GM12872 (cell line): ENCODE measurements around the gene MTG1.

Source experiments
- TF ChIP-seq, protein P1 (sequence below): IDR thresholded peaks from 3 replicates; pipeline ENCODE4 v1.5.1; 2011; ENCODE audit warnings: low read depth, mild to moderate bottlenecking, low read length, moderate library complexity; ENCODE audit not compliant: insufficient read depth

Gene MTG1

GRCh38 chr10:133456041-133456951 lies 62.3 kb downstream of the MTG1 start:
- TF ChIP-seq, protein P1, sequence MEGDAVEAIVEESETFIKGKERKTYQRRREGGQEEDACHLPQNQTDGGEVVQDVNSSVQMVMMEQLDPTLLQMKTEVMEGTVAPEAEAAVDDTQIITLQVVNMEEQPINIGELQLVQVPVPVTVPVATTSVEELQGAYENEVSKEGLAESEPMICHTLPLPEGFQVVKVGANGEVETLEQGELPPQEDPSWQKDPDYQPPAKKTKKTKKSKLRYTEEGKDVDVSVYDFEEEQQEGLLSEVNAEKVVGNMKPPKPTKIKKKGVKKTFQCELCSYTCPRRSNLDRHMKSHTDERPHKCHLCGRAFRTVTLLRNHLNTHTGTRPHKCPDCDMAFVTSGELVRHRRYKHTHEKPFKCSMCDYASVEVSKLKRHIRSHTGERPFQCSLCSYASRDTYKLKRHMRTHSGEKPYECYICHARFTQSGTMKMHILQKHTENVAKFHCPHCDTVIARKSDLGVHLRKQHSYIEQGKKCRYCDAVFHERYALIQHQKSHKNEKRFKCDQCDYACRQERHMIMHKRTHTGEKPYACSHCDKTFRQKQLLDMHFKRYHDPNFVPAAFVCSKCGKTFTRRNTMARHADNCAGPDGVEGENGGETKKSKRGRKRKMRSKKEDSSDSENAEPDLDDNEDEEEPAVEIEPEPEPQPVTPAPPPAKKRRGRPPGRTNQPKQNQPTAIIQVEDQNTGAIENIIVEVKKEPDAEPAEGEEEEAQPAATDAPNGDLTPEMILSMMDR = no peak

- TF ChIP-seq, protein P1 = no peak
These were observed 63.3 kb downstream of the MTG1 start for GRCh38 chr10:133457100-133457841.

DNA sequence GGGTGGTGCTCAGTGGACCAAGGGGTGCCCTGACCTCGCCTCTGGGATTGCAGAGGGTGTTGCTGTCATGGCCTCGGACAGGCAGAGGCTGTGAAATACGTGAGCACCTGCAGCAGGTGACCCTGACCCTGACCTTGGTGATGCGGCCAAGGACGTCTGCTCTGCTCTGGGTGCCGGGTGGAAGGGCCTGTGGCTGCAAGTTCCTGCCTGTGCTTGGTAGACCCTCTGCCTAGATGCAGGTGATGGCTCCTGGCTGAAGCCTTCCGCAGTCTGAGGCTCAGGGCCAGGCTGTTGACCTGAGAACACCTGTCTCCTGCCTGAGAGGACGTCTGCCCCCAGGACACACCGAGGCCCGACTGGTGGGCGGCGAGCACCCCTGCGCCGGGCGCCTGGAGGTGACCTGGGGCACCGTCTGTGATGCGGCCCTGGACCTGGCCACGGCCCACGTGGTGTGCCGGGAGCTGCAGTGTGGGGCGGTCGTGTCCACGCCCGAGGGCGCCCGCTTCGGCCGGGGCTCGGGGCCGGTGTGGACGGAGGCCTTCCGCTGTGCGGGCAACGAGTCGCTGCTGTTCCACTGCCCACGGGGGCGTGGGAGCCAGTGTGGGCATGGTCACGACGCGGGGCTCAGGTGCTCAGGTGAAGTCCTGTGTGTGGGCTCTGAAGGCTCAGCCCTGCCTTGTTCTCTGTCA lies 64.2 kb downstream of the MTG1 start:
- TF ChIP-seq, protein P1 = no peak

GRCh38 chr10:133458710-133459453 lies 64.9 kb downstream of the MTG1 start:
- TF ChIP-seq, protein P1 = no peak

DNA sequence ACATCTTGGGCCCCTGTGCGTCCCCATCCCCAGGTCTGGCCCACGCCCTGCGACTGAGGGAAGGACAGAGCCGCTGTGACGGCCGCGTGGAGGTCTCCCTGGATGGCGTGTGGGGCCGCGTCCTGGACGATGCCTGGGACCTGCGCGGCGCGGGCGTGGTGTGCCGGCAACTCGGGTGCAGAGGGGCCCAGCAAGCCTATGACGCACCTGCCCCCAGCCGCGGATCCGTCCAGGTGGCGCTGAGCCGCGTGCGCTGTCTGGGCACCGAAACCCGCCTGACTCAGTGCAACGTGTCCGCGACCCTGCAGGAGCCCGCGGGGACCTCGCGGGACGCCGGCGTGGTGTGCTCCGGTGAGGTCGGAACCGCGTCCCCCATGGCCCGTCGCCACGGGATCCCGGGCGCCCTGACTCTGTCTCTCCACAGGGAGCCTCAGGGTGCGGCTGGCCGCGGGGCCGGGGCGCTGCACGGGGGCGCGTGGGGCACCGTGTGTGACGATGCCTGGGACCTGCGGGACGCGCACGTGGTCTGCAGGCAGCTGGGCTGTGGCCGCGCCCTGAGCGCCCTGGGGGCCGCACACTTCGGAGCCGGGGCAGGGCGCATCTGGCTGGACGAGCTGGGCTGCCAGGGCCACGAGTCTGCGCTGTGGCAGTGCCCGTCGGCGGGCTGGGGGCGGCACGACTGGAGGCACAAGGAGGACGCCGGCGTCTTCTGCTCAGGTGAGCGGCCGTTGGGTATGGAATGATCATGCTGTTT lies 65.7 kb downstream of the MTG1 start:
- TF ChIP-seq, protein P1 = no peak

DNA sequence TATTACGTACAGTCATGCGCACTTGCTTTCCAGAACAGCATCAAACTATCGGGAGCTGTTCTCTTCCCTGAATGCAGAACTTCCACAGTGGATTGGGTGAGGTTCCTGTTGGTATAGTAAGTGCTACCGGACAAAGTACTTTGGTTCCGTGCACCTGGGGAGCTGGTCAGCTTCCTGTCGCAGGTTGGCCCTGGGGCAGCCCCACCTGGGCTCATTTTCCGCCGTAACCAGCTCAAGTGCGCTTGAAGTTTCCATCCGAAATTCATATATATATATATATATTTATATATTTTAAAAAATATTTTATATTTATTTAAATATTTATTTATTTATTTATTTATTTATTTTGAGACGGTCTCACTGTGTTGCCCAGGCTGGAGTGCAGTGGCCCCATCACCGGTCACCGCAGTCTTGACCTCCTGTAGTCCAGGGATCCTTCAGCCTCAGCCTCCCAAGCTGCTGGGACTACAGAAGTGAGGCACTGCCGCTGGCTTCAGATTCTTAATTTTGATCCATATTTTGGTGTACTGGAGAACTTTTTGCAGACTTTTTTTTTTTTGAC lies 66.3 kb downstream of the MTG1 start:
- TF ChIP-seq, protein P1 = no peak
